CD14-positive monocyte (primary cell): ENCODE data around the gene WDR7. TPM values are rescaled to one million over a fixed set of nuclear protein-coding genes. Genes with fewer than 3 reads are reported as not detected.

Source experiments
- DNase-seq, 3 donors: peaks; one replicate each; pipeline ENCODE4 v3.0.0-alpha.2; 2011 to 2022
- H2AFZ ChIP-seq: 2 replicates; pipeline ENCODE4 v1.6.0; 2012; ENCODE audit warnings: mild to moderate bottlenecking, low read depth, low read length, inconsistent platforms; ENCODE audit not compliant: insufficient read depth, poor library complexity, severe bottlenecking
- H3K27ac ChIP-seq, 2 donors: 1 replicate in 1 of 2; 2 replicates in 1 of 2; pipeline ENCODE4 v1.5.1; 2012 to 2013; ENCODE audit warnings: low read length in 2 of 2, control low read depth in 1 of 2, inconsistent platforms in 1 of 2, low read depth in 1 of 2, mild to moderate bottlenecking in 1 of 2
- H3K27me3 ChIP-seq, 2 donors: one replicate each; pipeline versions ENCODE4 v1.6.0 to v1.6.1; 2011 to 2013; ENCODE audit warnings: low read length in 2 of 2; ENCODE audit not compliant: control insufficient read depth in 2 of 2, insufficient read depth in 2 of 2
- H3K36me3 ChIP-seq, 2 donors: replicated peaks in 1 of 2; 1 replicate in 1 of 2; 2 replicates in 1 of 2; pipeline versions ENCODE4 v1.5.1 to v1.6.1; 2012 to 2013; ENCODE audit warnings: low read length in 2 of 2, control low read depth in 1 of 2, inconsistent platforms in 1 of 2, mild to moderate bottlenecking in 1 of 2; ENCODE audit not compliant: insufficient read depth in 2 of 2, control insufficient read depth in 1 of 2
- H3K4me1 ChIP-seq, 2 donors: 1 replicate in 1 of 2; 2 replicates in 1 of 2; pipeline versions ENCODE4 v1.5.1 to v1.6.1; 2012 to 2013; ENCODE audit warnings: low read length in 2 of 2, control low read depth in 1 of 2, inconsistent platforms in 1 of 2, mild to moderate bottlenecking in 1 of 2, moderate library complexity in 1 of 2; ENCODE audit not compliant: insufficient read depth in 2 of 2, control insufficient read depth in 1 of 2
- H3K4me2 ChIP-seq: replicated peaks from 2 replicates; pipeline ENCODE3; 2012; ENCODE audit warnings: low read length, moderate library complexity, mild to moderate bottlenecking; ENCODE audit not compliant: poor library complexity, severe bottlenecking; ENCODE audit errors: extremely low read depth
- H3K4me3 ChIP-seq, 3 experiments: fragments of 200-600 bp in 1 of 3; sonication (generic) in 1 of 3; replicated peaks in 1 of 3; 1 replicate in 2 of 3; 2 replicates in 1 of 3; pipeline ENCODE4 v1.5.1; 2011 to 2013; ENCODE audit warnings: low read length in 3 of 3, mild to moderate bottlenecking in 3 of 3, control low read depth in 2 of 3, low read depth in 2 of 3, inconsistent platforms in 1 of 3, moderate library complexity in 1 of 3
- H3K79me2 ChIP-seq: 2 replicates; pipeline ENCODE4 v1.6.0; 2012; ENCODE audit warnings: mild to moderate bottlenecking, control low read depth, inconsistent platforms, low read length, moderate library complexity; ENCODE audit not compliant: insufficient read depth
- H3K9ac ChIP-seq: 2 replicates; pipeline ENCODE4 v1.6.0; 2017; ENCODE audit warnings: low read length, mild to moderate bottlenecking; ENCODE audit not compliant: insufficient read depth, poor library complexity, severe bottlenecking
- H3K9me3 ChIP-seq, 2 donors: replicated peaks in 1 of 2; 1 replicate in 1 of 2; 2 replicates in 1 of 2; pipeline versions ENCODE4 v1.5.1 to v1.6.1; 2012 to 2013; ENCODE audit warnings: low read length in 2 of 2, control low read depth in 1 of 2; ENCODE audit not compliant: control insufficient read depth in 1 of 2, insufficient read depth in 1 of 2
- H4K20me1 ChIP-seq: 2 replicates; pipeline ENCODE4 v1.6.0; 2012; ENCODE audit warnings: mild to moderate bottlenecking, low read length, control low read depth, moderate library complexity; ENCODE audit not compliant: insufficient read depth
- H3K27ac Mint-ChIP-seq, 7 donors: one replicate each; pipeline ENCODE4 v1.8.0; 2020; ENCODE audit warnings: mild to moderate bottlenecking in 7 of 7, mixed read lengths in 7 of 7, moderate library complexity in 6 of 7, inconsistent platforms in 2 of 7
- H3K27me3 Mint-ChIP-seq, 3 donors: one replicate each; pipeline ENCODE4 v1.8.0; 2021 to 2022; ENCODE audit warnings: low read depth in 3 of 3, mild to moderate bottlenecking in 3 of 3, mixed read lengths in 3 of 3, moderate library complexity in 3 of 3, inconsistent platforms in 1 of 3
- H3K36me3 Mint-ChIP-seq, 2 donors: one replicate each; pipeline ENCODE4 v1.8.0; 2020; ENCODE audit warnings: mixed read lengths in 2 of 2, inconsistent platforms in 1 of 2, mild to moderate bottlenecking in 1 of 2
- H3K4me1 Mint-ChIP-seq: one replicate; pipeline ENCODE4 v1.8.0; 2020; ENCODE audit warnings: mild to moderate bottlenecking, mixed read lengths
- H3K4me3 Mint-ChIP-seq, 2 donors: one replicate each; pipeline ENCODE4 v1.8.0; 2020; ENCODE audit warnings: mild to moderate bottlenecking in 2 of 2, mixed read lengths in 2 of 2, moderate library complexity in 1 of 2
- H3K9me3 Mint-ChIP-seq, 7 donors: one replicate each; pipeline ENCODE4 v1.8.0; 2020 to 2022; ENCODE audit warnings: mixed read lengths in 7 of 7, mild to moderate bottlenecking in 6 of 7, moderate library complexity in 6 of 7, inconsistent platforms in 2 of 7
- WGBS: methylation state at CpG from one replicate; pipeline ENCODE4 v1.1.5; 2013; ENCODE audit warnings: missing lambda C conversion rate; ENCODE audit not compliant: insufficient coverage; 5-methylcytosine and 5-hydroxymethylcytosine counted together
- intact Hi-C, 2 donors: fragments of 100-400 bp; cut with micrococcal nuclease; formaldehyde crosslinking; loops; one replicate each; pipeline versions ENCODE4 v1.15.0 to v1.15.1; 2023
- polyA plus RNA-seq, 3 donors: library from polyadenylated mRNA; depleted of rRNA in 1 of 3; unstranded in 2 of 3; stranded (reverse) in 1 of 3; fragments of 300-500 nt in 2 of 3; fragments of >200 nt in 1 of 3; fragmentation: Illumina TruSeq in 2 of 3; gene quantifications; 1 replicate in 2 of 3; 2 replicates in 1 of 3; pipeline ENCODE4 v1.2.3, GENCODE V29; 2012 to 2021
- TF ChIP-seq, protein P1 (sequence below): fragments of 200-600 bp; IDR thresholded peaks from one replicate; pipeline ENCODE4 v1.8.0; 2022; ENCODE audit warnings: antibody characterized with exemption, mild to moderate bottlenecking

WDR7 gene
- polyA plus RNA-seq, 3 donors, result 9.1 to 23.6 (median 9.5) TPM

DNA sequence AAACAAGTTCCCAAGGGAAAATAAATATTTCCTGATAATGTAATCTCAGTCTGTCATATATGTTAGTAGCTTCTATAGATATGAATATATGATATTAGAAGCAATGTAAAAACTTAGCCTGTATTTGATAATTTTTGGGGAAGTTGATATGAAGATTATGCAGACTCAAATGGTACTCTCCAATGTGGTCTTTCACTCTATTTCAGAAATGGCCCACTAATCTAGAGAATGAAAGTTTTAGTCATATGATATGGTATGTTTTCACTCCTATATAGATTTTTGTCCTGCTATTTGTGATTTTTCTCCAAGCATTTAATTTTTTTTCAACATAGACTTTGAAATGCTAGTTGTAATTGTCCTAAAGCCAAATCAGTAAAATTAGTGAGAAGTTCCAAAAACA, 259.1 kb downstream of the WDR7 start:
- H3K9me3 ChIP-seq, result no peaks in the 10 kb centered on the region
- no peak overlapping the region for H3K9ac ChIP-seq
- Mint-ChIP-seq H3K9me3 (no peaks in the 10 kb centered on the region), H3K27ac (no peak overlapping the region), H3K27me3 (peaks cover 0 to 2% (median 0%) of the 10 kb centered on the region in 3 donors), H3K4me1 (no peaks in the 10 kb centered on the region), H3K36me3 (peaks cover 10 to 18% of the 10 kb centered on the region in 2 donors), H3K4me3 (no peak overlapping the region)
- no peaks in the 10 kb centered on the region for H3K36me3 ChIP-seq
- no peak for DNase-seq
- H4K20me1 ChIP-seq, result no peaks in the 10 kb centered on the region
- TF ChIP-seq, protein P1, sequence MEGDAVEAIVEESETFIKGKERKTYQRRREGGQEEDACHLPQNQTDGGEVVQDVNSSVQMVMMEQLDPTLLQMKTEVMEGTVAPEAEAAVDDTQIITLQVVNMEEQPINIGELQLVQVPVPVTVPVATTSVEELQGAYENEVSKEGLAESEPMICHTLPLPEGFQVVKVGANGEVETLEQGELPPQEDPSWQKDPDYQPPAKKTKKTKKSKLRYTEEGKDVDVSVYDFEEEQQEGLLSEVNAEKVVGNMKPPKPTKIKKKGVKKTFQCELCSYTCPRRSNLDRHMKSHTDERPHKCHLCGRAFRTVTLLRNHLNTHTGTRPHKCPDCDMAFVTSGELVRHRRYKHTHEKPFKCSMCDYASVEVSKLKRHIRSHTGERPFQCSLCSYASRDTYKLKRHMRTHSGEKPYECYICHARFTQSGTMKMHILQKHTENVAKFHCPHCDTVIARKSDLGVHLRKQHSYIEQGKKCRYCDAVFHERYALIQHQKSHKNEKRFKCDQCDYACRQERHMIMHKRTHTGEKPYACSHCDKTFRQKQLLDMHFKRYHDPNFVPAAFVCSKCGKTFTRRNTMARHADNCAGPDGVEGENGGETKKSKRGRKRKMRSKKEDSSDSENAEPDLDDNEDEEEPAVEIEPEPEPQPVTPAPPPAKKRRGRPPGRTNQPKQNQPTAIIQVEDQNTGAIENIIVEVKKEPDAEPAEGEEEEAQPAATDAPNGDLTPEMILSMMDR, result no peak
- H3K27ac ChIP-seq, result no peak overlapping the region
- H3K4me1 ChIP-seq, result no peaks in the 10 kb centered on the region
- H3K4me3 ChIP-seq, result no peak overlapping the region
- no peaks in the 10 kb centered on the region for H3K27me3 ChIP-seq
- no peak overlapping the region for H3K4me2 ChIP-seq
- H2AFZ ChIP-seq, result no peak overlapping the region
- H3K79me2 ChIP-seq, result no peaks in the 10 kb centered on the region
- intact Hi-C loops, result no loop called here

DNA sequence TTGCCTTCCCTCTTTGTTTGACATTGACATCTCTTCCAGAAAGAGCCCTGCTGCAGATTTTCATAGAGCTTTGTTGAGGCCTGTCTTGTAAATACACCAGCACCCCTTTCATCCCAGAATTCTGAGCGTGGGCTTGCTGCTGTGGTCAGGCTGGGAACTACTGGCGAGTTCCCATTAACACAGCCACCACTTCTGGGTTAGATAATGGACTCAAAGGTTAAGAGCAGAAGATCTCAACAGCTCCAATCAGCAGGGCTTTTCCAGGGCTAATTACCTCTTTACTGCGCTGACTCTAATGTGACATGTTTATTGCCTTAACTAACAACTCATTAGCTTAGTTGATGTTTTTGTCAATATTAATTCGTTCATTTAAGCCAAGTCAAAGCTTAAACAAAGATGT, 259.8 kb downstream of the WDR7 start:
- H3K9me3 Mint-ChIP-seq, result peaks cover 0 to 2% (median 0%) of the 10 kb centered on the region in 7 donors
- no peaks in the 10 kb centered on the region for H4K20me1 ChIP-seq
- DNase-seq, result no peak
- peaks cover 10 to 17% of the 10 kb centered on the region in 2 donors for H3K36me3 Mint-ChIP-seq
- H3K79me2 ChIP-seq, result no peaks in the 10 kb centered on the region
- H3K4me2 ChIP-seq, result no peak overlapping the region
- no peaks in the 10 kb centered on the region for H3K36me3 ChIP-seq
- H3K4me3 Mint-ChIP-seq, result no peak overlapping the region
- no peak overlapping the region for H3K9ac ChIP-seq
- H2AFZ ChIP-seq, result no peak overlapping the region
- intact Hi-C loops, result no loop called here
- peaks cover 0 to 1% (median 0%) of the 10 kb centered on the region in 3 donors for H3K27me3 Mint-ChIP-seq
- no peaks in the 10 kb centered on the region for H3K9me3 ChIP-seq
- H3K27ac Mint-ChIP-seq, result no peak overlapping the region
- TF ChIP-seq, protein P1, result no peak
- H3K4me1 Mint-ChIP-seq, result no peaks in the 10 kb centered on the region
- no peaks in the 10 kb centered on the region for H3K27me3 ChIP-seq
- no peak overlapping the region for H3K27ac ChIP-seq
- no peak overlapping the region for H3K4me3 ChIP-seq
- WGBS, result no CpG with 5 or more reads among the region's 4 CpGs
- H3K4me1 ChIP-seq, result no peaks in the 10 kb centered on the region
